ENCODE measurements around the gene MTURN. TPM values are rescaled to one million over a fixed set of nuclear protein-coding genes. Genes with fewer than 3 reads are reported as not detected.
"Not testable (repeated sequence)": the region's sequence is repeated elsewhere in the genome, so short reads cannot be mapped to it uniquely, and the experiment has no call there.

Gene MTURN
- total RNA-seq, 2 experiments from 2014 or later, result 2.3 to 2.7 TPM

DNA sequence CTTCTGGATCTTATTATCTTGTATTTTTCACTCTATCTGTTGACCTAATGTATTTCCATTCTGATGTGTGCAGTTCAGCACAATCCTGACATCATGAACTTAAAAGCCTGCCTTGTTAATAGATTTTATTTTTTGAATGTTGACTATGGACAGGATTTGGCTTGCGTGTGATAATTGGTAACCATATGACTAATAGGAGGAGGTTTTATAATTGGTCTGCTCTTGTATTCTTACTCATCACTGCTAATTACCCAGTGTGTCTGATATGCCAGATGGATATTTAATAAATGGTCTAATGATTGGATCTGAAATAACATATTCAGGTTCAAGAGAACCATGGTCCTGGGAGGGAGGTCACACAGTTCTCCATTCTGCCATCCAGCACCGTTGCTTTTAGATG lies 45.9 kb downstream of the MTURN start:
- Mint-ChIP-seq H3K27ac (no peak overlapping the region), H3K27me3 (no peaks in the 10 kb centered on the region), H3K4me1 (peaks cover 7% of the 10 kb centered on the region), H3K4me3 (no peak overlapping the region), H3K36me3 (ENCODE audit: low read depth) (no peaks in the 10 kb centered on the region), H3K9me3 (no peaks in the 10 kb centered on the region)
- CTCF ChIA-PET, result no interaction called here
- no peak for DNase-seq
- POLR2A ChIA-PET, result no interaction called here

DNA sequence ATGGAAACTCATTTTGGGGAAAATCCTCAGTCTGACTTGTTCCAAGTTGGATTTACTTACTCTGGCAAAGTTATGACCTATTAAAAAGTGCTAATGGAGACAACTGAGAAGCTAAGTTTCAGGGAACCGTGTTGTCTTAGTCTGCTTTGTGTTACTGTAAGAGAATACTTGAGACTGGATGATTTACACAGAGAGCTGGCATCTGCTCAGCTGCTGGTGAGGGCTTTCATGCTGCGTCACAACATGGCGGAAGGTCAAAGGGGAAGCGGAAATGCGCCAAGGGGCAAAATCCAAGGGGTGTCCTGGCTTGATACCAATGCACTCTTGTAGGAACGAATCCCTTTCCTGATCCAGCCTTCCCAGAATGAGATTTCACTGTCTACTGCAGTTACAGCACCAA lies 46.4 kb downstream of the MTURN start:
- no peak overlapping the region for H3K4me3 Mint-ChIP-seq
- H3K27ac Mint-ChIP-seq, result no peak overlapping the region
- no peaks in the 10 kb centered on the region for H3K27me3 Mint-ChIP-seq
- no peak for DNase-seq
- CTCF ChIA-PET, result no interaction called here
- H3K4me1 Mint-ChIP-seq, result peaks cover 7% of the 10 kb centered on the region
- no peaks in the 10 kb centered on the region for H3K36me3 Mint-ChIP-seq (ENCODE audit: low read depth)
- POLR2A ChIA-PET, result no interaction called here
- H3K9me3 Mint-ChIP-seq, result no peaks in the 10 kb centered on the region

DNA sequence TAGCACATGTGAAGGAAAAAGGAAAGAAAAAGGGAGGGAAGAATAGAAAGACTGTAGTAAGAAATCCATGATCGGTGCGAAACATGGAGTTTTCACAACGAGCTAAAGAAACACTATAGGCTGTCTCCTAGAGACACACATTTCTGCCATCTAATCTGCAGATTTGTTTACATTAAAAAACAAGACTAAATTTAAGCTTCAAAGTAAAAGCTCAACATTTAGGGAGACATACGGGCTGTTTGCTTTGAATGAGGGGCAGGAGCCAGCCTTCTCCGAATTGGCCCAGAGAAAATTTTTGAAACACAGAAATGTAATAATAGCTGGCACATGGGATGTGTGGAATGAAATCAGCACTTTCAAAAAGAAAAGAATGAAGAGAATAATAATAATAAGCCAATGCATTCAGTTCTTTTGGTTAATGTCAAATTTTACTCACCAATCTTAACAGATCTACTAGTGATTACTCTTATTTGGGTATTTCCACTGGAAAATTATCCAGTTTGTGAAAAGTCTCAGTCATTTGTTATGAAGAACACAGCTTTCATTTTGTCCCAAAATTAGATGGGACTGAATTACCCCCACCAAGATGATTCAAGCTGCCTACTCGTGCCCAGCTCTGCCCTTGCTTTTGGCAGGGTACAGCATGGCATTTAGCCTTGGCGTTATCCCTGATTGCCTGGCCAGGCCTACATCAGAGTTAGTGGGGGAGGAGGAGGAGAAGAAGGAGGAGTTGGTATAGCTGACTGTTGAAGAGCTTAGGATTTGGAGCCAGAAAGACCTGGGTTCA lies 47.1 kb downstream of the MTURN start:
- H3K36me3 Mint-ChIP-seq (ENCODE audit: low read depth), result no peaks in the 10 kb centered on the region
- no peak overlapping the region for H3K4me3 Mint-ChIP-seq
- DNase-seq, result no peak
- POLR2A ChIA-PET, result no interaction called here
- no peak overlapping the region for H3K27ac Mint-ChIP-seq
- CTCF ChIA-PET, result interaction anchor here (1.4 to 1.5 kb wide), 2 partner anchors 18 to 23 kb away, joined by 3 to 4 read pairs; no protein-coding TSS in a partner anchor
- H3K27me3 Mint-ChIP-seq, result no peaks in the 10 kb centered on the region
- H3K4me1 Mint-ChIP-seq, result peaks cover 7% of the 10 kb centered on the region
- peaks cover 4% of the 10 kb centered on the region for H3K9me3 Mint-ChIP-seq

DNA sequence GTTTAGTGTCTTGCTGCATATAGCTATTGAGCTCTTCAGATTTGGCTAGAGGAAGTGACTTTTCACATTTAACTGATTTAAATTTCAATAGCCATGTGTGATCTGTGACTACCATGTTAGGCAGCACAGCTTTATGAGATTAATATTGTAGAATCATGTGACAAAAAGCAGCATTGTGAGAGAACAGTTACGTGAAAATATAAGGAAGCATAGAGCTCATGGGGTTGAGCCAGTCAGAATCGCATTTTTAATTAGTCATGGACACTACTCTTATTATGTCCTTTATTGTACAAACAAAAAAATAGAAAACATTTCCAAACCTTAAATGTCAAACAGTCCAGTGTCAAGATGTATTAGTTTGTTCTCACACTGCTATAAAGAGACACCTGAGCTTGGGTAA lies 48.0 kb downstream of the MTURN start:
- ChIA-PET CTCF (interaction anchor here (1.4 to 1.5 kb wide), 2 partner anchors 18 to 24 kb away, joined by 3 to 4 read pairs; no protein-coding TSS in a partner anchor), POLR2A (interaction anchor here (1.0 kb wide), 1 partner anchor 17 kb away, joined by 3 read pairs; no protein-coding TSS in a partner anchor)
- H3K36me3 Mint-ChIP-seq (ENCODE audit: low read depth), result no peaks in the 10 kb centered on the region
- H3K4me3 Mint-ChIP-seq, result no peak overlapping the region
- H3K27me3 Mint-ChIP-seq, result no peaks in the 10 kb centered on the region
- DNase-seq, result no peak
- no peak overlapping the region for H3K27ac Mint-ChIP-seq
- peaks cover 5% of the 10 kb centered on the region for H3K9me3 Mint-ChIP-seq
- H3K4me1 Mint-ChIP-seq, result peaks cover 7% of the 10 kb centered on the region

DNA sequence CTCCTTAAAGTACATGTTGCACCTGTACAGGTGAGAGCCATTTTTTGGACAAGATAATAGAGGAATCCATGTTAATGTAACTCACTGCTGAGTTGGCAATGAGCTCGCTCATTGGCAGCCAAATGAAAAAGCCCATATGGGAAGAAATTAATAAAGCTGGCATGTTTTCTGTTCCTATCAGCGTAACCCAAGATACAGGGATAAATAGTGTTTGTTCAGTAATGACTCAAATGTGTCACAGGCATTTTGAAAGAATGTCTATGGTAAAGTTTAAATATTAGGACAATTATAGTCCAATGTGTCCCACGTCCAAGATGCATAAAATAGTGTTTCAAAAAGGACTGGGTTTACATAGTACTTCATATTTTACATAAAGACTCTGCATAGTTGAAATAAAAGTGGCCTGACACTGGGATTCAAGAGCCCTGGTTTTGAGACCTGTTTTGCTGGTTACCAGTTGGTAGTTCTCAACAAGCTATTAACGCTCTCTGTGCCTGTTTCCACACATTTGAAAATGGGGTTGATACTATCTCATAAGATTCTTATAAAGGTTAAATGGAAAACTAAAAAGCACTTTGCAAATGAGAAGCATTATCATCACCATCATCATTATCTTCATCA lies 49.1 kb downstream of the MTURN start:
- ChIA-PET CTCF (no interaction called here), POLR2A (interaction anchor here (1.0 kb wide), 1 partner anchor 18 kb away, joined by 3 read pairs; no protein-coding TSS in a partner anchor)
- Mint-ChIP-seq H3K27ac (no peak overlapping the region), H3K36me3 (ENCODE audit: low read depth) (peaks cover 4% of the 10 kb centered on the region), H3K4me1 (peaks cover 5% of the 10 kb centered on the region), H3K27me3 (no peaks in the 10 kb centered on the region), H3K9me3 (peaks cover 10% of the 10 kb centered on the region), H3K4me3 (no peak overlapping the region)
- DNase-seq, result no peak

DNA sequence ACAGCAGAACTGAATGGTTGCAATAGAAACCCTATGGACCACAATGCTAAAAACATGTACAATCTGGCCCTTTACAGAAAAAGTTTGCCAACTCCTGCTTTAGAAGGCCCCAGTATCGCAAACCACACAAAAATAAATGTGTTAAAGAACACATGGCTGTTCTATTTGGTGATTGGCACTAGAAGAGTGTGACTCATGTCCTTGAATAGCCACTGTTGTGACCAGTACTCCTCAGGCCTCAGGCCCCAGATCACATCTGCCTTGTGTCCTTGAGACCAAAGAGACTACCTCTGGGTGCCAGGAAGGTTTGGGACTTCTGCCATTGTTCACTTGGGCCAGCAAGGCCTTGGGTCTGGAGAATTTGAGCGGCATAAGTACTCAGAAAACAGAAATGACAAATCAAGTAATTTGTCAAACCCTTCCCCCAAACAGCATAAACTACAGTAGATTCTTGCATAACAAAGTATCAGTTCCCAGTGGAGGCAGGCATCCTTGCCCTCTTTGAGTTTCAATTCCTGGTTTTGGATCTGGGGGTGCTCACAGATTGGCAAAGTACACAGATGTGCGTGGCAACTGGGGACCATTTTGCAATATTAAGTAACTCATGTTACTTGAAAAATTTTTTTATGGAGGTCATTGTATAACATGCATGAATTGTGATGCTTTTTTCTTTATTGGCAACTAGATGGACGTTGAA lies 50.2 kb downstream of the MTURN start:
- ChIA-PET CTCF (no interaction called here), POLR2A (no interaction called here)

DNA sequence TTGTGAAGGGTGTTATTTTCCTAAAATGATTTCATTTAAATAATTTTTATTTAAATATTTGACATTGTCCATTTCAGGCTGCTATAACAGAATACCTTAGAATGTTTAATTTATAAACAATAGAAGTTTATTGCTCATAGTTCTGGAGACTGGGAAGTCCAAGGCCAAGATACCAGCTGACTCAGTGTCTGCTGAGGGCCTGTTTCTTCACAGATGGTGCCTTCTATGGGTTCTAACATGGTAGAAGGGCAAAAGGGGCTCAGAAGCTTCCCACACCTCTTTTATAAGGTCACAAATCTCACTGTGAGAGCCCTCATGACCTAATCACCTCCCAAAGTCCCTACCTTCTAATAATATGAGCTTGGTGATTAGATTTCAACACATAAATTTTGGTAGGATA lies 50.7 kb downstream of the MTURN start:
- Mint-ChIP-seq H3K27ac (no peak overlapping the region), H3K4me3 (no peak overlapping the region), H3K4me1 (no peaks in the 10 kb centered on the region), H3K36me3 (ENCODE audit: low read depth) (peaks cover 4% of the 10 kb centered on the region), H3K27me3 (no peaks in the 10 kb centered on the region), H3K9me3 (peaks cover 17% of the 10 kb centered on the region)
- CTCF ChIA-PET, result no interaction called here
- DNase-seq, result no peak
- POLR2A ChIA-PET, result no interaction called here

More for the DNA sequence above, 50.2 kb downstream of the MTURN start:
- Mint-ChIP-seq H3K4me1 (no peaks in the 10 kb centered on the region), H3K9me3 (peaks cover 15% of the 10 kb centered on the region), H3K27ac (no peak overlapping the region), H3K27me3 (no peaks in the 10 kb centered on the region), H3K36me3 (ENCODE audit: low read depth) (peaks cover 4% of the 10 kb centered on the region), H3K4me3 (no peak overlapping the region)
- DNase-seq, result no peak

DNA sequence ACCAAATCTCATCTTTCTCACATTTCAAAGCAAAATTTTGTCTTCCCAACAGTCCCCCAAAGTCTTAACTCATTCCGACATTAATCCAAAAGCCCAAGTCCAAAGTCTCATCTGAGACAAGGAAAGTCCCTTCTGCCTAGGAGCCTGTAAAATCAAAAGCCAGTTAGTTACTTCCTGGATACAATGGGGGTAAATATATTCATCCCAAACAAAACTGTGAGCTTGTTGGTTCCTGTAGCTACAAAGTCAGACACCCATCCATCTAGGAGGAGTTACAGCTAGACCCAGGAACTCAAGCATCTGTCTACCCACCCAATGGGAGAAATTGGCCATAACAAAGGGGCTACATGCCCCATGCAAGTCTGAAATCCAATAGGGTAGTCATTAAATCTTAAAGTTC lies 51.9 kb downstream of the MTURN start:
- H3K27ac Mint-ChIP-seq, result no peak overlapping the region
- H3K36me3 Mint-ChIP-seq (ENCODE audit: low read depth), result peaks cover 4% of the 10 kb centered on the region
- DNase-seq, result no peak
- H3K4me3 Mint-ChIP-seq, result no peak overlapping the region
- peaks cover 17% of the 10 kb centered on the region for H3K9me3 Mint-ChIP-seq
- CTCF ChIA-PET, result interaction anchor here (0.9 kb wide), 1 partner anchor 8 kb away, joined by 3 read pairs; no protein-coding TSS in a partner anchor
- no peaks in the 10 kb centered on the region for H3K4me1 Mint-ChIP-seq
- POLR2A ChIA-PET, result interaction anchor here (0.6 kb wide), 1 partner anchor 168 kb away, joined by 3 read pairs; no protein-coding TSS in a partner anchor
- no peaks in the 10 kb centered on the region for H3K27me3 Mint-ChIP-seq

DNA sequence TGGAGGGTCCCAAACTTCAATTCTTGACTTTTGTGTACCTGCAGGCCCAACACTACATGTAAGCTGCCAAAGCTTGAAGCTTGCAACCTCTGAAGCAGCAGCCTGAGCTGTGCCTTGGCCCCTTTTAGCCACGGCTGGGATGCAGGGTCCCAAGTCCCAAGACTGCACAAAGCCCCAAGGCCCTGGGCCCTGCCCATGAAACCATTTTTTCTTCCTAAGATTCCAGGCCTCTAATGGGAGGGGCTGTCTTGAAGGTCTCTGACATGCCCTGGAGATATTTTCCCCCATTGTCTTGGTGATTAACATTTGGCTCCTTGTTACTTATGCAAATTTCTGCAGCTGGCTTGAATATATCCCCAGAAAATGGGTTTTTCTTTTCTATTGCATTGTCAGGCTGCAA lies 52.7 kb downstream of the MTURN start:
- H3K4me3 Mint-ChIP-seq, result no peak overlapping the region
- no peak overlapping the region for H3K27ac Mint-ChIP-seq
- peaks cover 17% of the 10 kb centered on the region for H3K9me3 Mint-ChIP-seq
- POLR2A ChIA-PET, result interaction anchor here (0.6 kb wide), 1 partner anchor 167 kb away, joined by 3 read pairs; no protein-coding TSS in a partner anchor
- H3K36me3 Mint-ChIP-seq (ENCODE audit: low read depth), result peaks cover 4% of the 10 kb centered on the region
- DNase-seq, result no peak
- H3K4me1 Mint-ChIP-seq, result no peaks in the 10 kb centered on the region
- CTCF ChIA-PET, result interaction anchor here (0.9 kb wide), 1 partner anchor 9 kb away, joined by 3 read pairs; no protein-coding TSS in a partner anchor
- no peaks in the 10 kb centered on the region for H3K27me3 Mint-ChIP-seq

DNA sequence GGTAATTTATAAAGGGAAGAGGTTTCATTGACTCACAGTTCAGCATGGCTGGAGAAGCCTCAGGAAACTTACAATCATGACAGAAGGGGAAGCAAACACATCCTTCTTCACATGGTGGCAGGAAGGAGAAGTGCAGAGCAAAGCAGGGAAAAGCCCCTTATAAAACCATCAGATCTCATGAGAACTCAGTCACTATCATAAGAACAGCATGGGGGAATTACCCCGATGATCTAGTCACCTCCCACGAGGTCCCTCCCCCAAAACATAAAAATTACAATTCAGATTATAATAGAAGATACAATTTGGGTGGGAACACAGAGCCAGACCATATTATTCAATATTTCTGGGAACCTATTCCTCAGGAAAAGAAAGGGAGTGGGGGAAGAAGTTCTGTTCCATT lies 53.6 kb downstream of the MTURN start:
- POLR2A ChIA-PET, CTCF ChIA-PET, H3K4me1 Mint-ChIP-seq: not testable (repeated sequence)

DNA sequence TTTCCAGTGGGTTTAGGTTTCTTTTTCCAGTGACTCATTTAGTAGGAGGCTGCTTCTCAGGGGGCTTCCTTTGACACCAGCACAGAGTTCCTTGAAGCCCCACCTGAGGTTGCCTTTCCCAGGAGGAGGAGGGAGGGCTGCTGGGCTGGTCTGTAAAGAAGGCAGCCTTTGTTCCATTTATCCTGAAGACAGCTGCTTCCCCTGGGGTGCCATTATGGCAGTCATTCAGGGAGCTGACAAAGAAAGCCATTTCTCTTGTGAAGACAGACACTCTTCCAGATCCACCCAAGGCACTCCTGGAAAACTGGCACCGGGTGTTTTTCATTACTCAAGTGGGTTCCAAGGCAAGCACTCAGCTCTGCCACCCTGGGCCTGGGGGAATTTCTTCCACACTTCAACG lies 54.0 kb downstream of the MTURN start:
- Mint-ChIP-seq H3K9me3 (peaks cover 17% of the 10 kb centered on the region), H3K27ac (no peak overlapping the region), H3K36me3 (ENCODE audit: low read depth) (peaks cover 4% of the 10 kb centered on the region), H3K4me3 (no peak overlapping the region), H3K4me1 (no peaks in the 10 kb centered on the region), H3K27me3 (no peaks in the 10 kb centered on the region)
- ChIA-PET CTCF (no interaction called here), POLR2A (no interaction called here)
- DNase-seq, result no peak

More for the DNA sequence above, 53.6 kb downstream of the MTURN start:
- H3K9me3 Mint-ChIP-seq, result peaks cover 17% of the 10 kb centered on the region
- H3K4me3 Mint-ChIP-seq; H3K36me3 Mint-ChIP-seq (ENCODE audit: low read depth); H3K27ac Mint-ChIP-seq; H3K27me3 Mint-ChIP-seq; DNase-seq: not testable (repeated sequence)

DNA sequence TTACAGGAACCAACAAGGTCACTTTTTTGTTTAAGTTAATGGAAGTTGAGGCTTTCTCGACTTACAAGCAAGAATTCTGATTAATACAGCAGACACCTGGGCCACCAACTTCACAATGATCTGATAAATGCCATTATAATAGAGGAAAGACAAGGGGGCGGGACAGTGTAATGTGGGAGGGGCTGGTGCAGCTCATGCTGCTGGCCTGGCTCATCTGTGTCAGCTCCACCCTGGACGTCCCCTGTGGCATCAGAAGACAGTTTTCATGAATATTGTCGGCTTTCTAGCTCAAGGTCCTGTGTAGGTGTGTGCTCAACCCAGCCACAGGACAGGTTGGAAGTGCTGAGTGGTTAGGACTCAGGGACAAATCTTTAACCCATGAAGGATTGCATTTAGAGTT lies 57.0 kb downstream of the MTURN start:
- Mint-ChIP-seq H3K27ac (no peak overlapping the region), H3K4me3 (no peak overlapping the region), H3K36me3 (ENCODE audit: low read depth) (peaks cover 4% of the 10 kb centered on the region), H3K4me1 (no peaks in the 10 kb centered on the region), H3K27me3 (peaks cover 1% of the 10 kb centered on the region), H3K9me3 (peaks cover 29% of the 10 kb centered on the region)
- no peak for DNase-seq
- ChIA-PET POLR2A (no interaction called here), CTCF (no interaction called here)

DNA sequence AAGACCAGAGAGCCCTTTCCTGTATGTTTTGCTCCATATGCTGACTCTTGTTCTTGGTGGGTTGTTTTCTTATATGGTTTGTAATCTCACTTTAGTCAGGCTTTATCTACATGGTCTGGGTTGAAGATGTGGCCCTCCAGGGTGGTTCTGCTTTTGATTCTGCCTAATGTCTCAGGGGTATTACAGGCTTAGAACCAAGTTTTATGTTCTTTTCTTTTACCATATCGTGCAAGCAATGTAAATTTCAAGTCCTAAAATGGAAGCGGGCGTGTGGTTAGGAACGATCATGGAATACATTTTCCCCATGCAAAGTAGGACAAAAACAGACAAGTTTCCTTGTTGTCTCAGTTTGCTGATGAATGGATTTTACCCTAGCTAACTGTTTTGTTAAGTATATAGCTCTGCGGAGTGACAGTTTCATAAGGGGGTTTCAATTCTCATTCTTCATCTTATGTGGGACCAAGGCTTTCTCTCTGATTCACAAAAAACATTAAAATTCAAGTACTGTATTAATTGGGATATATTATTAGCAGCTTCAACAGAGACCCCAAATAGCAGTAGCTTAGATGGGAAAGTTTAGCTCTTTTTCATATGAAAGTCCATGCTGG lies 58.7 kb downstream of the MTURN start:
- ChIA-PET CTCF (interaction anchor here (1.1 kb wide), 1 partner anchor 83 kb away, joined by 3 read pairs; no protein-coding TSS in a partner anchor), POLR2A (no interaction called here)
- H3K4me1 Mint-ChIP-seq, result no peaks in the 10 kb centered on the region
- no peak for DNase-seq
- peaks cover 1% of the 10 kb centered on the region for H3K27me3 Mint-ChIP-seq
- H3K27ac Mint-ChIP-seq, result no peak overlapping the region
- H3K4me3 Mint-ChIP-seq, result no peak overlapping the region
- peaks cover 31% of the 10 kb centered on the region for H3K9me3 Mint-ChIP-seq
- H3K36me3 Mint-ChIP-seq (ENCODE audit: low read depth), result no peaks in the 10 kb centered on the region

Measured in activated CD4-positive, alpha-beta memory T cell treated with anti-CD3 and anti-CD28 coated beads, Interleukin-2, amount 10 ng/mL, durations not matched to agents 7 days and 5 days (primary cell).